Panc1 (cell line): ENCODE data around the gene BORCS8.

Experiments
- POLR2AphosphoS5 ChIP-seq: IDR thresholded peaks from 2 replicates; pipeline ENCODE4 v1.6.1; 2012; ENCODE audit warnings: mild to moderate bottlenecking, low read depth, low read length, moderate library complexity
- TF ChIP-seq, protein P1 (sequence below): fragments of 450-650 bp; IDR thresholded peaks from 2 replicates; pipeline ENCODE4 v1.5.1; 2017; ENCODE audit warnings: mild to moderate bottlenecking
- TF ChIP-seq, protein P2 (sequence below), 2 experiments: IDR thresholded peaks; 2 replicates each; pipeline ENCODE4 v1.6.1; 2011 to 2012; ENCODE audit warnings: low read depth in 2 of 2, control low read depth in 1 of 2, low read length in 1 of 2, mild to moderate bottlenecking in 1 of 2, moderate library complexity in 1 of 2; ENCODE audit not compliant: insufficient read depth in 1 of 2

DNA sequence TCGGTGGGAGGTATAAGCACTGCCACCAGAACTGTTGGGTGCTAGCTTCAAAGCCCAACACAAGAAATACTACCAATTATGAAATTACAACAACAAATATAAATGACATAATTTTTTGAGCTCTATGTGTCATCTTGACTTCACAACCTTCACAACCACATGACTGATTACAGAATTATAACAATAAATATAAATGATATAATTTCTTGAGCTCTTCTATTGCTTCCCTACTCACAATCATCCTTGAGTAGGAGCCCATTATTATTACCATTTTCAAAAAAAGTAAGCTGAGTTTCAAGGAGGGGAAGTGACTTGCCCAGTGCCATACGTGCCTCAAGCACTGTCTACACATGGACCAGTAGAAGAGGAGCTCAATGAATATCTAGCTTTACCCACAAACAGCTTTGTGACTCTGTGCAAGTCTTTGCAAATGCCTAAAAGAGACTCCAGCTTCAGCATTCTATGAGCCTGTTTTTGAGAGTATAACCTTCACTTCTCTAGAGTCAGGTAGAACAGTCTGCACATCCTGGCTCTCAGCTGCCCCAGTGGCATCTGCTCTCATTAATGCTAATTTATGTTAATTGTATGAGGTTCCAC lies 42.4 kb upstream of the BORCS8 start:
- TF ChIP-seq, protein P1, sequence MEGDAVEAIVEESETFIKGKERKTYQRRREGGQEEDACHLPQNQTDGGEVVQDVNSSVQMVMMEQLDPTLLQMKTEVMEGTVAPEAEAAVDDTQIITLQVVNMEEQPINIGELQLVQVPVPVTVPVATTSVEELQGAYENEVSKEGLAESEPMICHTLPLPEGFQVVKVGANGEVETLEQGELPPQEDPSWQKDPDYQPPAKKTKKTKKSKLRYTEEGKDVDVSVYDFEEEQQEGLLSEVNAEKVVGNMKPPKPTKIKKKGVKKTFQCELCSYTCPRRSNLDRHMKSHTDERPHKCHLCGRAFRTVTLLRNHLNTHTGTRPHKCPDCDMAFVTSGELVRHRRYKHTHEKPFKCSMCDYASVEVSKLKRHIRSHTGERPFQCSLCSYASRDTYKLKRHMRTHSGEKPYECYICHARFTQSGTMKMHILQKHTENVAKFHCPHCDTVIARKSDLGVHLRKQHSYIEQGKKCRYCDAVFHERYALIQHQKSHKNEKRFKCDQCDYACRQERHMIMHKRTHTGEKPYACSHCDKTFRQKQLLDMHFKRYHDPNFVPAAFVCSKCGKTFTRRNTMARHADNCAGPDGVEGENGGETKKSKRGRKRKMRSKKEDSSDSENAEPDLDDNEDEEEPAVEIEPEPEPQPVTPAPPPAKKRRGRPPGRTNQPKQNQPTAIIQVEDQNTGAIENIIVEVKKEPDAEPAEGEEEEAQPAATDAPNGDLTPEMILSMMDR = no peak
- no peak for TF ChIP-seq POLR2AphosphoS5
- TF ChIP-seq, protein P2, sequence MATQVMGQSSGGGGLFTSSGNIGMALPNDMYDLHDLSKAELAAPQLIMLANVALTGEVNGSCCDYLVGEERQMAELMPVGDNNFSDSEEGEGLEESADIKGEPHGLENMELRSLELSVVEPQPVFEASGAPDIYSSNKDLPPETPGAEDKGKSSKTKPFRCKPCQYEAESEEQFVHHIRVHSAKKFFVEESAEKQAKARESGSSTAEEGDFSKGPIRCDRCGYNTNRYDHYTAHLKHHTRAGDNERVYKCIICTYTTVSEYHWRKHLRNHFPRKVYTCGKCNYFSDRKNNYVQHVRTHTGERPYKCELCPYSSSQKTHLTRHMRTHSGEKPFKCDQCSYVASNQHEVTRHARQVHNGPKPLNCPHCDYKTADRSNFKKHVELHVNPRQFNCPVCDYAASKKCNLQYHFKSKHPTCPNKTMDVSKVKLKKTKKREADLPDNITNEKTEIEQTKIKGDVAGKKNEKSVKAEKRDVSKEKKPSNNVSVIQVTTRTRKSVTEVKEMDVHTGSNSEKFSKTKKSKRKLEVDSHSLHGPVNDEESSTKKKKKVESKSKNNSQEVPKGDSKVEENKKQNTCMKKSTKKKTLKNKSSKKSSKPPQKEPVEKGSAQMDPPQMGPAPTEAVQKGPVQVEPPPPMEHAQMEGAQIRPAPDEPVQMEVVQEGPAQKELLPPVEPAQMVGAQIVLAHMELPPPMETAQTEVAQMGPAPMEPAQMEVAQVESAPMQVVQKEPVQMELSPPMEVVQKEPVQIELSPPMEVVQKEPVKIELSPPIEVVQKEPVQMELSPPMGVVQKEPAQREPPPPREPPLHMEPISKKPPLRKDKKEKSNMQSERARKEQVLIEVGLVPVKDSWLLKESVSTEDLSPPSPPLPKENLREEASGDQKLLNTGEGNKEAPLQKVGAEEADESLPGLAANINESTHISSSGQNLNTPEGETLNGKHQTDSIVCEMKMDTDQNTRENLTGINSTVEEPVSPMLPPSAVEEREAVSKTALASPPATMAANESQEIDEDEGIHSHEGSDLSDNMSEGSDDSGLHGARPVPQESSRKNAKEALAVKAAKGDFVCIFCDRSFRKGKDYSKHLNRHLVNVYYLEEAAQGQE (IDR thresholded peaks at IDR 0.05; ENCODE audit: insufficient read depth in 1 of 2, low read depth in 2 of 2, low read length in 1 of 2) = no peak
